HEK293 (cell line): ENCODE measurements around the gene CASZ1.

ENCODE experiments used
- PATZ1 ChIP-seq: fragments of 450-650 bp; formaldehyde crosslinking; IDR thresholded peaks from 2 replicates; pipeline ENCODE4 v1.5.1; 2016; ENCODE audit warnings: missing biosample characterization, missing genetic modification characterization
- SP3 ChIP-seq: fragments of 450-650 bp; formaldehyde crosslinking; IDR thresholded peaks from 2 replicates; pipeline ENCODE4 v1.5.1; 2016; ENCODE audit warnings: missing biosample characterization, missing genetic modification characterization
- ZFP3 ChIP-seq: fragments of 450-650 bp; formaldehyde crosslinking; IDR thresholded peaks from 2 replicates; pipeline ENCODE4 v1.5.1; 2016; ENCODE audit warnings: low read depth, missing biosample characterization, missing genetic modification characterization
- ZNF274 ChIP-seq, 2 experiments: fragments of 200-500 bp in 1 of 2; fragments of 450-650 bp in 1 of 2; sonication (Bioruptor generic) in 1 of 2; formaldehyde crosslinking in 1 of 2; IDR thresholded peaks; 2 replicates each; pipeline versions ENCODE4 v1.5.1 to v1.6.1; 2014 to 2016; ENCODE audit warnings: borderline replicate concordance in 1 of 2, inconsistent platforms in 1 of 2, low read length in 1 of 2, missing biosample characterization in 1 of 2, missing genetic modification characterization in 1 of 2
- ZNF626 ChIP-seq: fragments of 450-650 bp; sonication (Bioruptor Pico); formaldehyde crosslinking; IDR thresholded peaks from 2 replicates; pipeline ENCODE4 v1.5.1; 2018; ENCODE audit warnings: missing biosample characterization, missing genetic modification characterization, inconsistent platforms
- ZNF830 ChIP-seq: fragments of 450-650 bp; IDR thresholded peaks from 2 replicates; pipeline ENCODE4 v1.5.0; 2018; ENCODE audit warnings: missing biosample characterization, missing genetic modification characterization, low read depth, mild to moderate bottlenecking, moderate library complexity
- ZSCAN5A ChIP-seq: fragments of 450-650 bp; formaldehyde crosslinking; IDR thresholded peaks from 2 replicates; pipeline ENCODE4 v1.5.1; 2016; ENCODE audit warnings: missing biosample characterization, missing genetic modification characterization
- TF ChIP-seq, protein P1 (sequence below): fragments of 450-650 bp; formaldehyde crosslinking; IDR thresholded peaks from 2 replicates; pipeline ENCODE4 v1.5.1; 2016; ENCODE audit warnings: missing biosample characterization, missing genetic modification characterization
- TF ChIP-seq, protein P2 (sequence below): fragments of 450-650 bp; IDR thresholded peaks from 2 replicates; pipeline ENCODE4 v1.5.1; 2018; ENCODE audit warnings: missing biosample characterization, missing genetic modification characterization
- TF ChIP-seq, protein P3 (sequence below): IDR thresholded peaks from 2 replicates; pipeline ENCODE4 v1.6.1; 2011; ENCODE audit warnings: mild to moderate bottlenecking, low read depth, low read length, borderline replicate concordance

DNA sequence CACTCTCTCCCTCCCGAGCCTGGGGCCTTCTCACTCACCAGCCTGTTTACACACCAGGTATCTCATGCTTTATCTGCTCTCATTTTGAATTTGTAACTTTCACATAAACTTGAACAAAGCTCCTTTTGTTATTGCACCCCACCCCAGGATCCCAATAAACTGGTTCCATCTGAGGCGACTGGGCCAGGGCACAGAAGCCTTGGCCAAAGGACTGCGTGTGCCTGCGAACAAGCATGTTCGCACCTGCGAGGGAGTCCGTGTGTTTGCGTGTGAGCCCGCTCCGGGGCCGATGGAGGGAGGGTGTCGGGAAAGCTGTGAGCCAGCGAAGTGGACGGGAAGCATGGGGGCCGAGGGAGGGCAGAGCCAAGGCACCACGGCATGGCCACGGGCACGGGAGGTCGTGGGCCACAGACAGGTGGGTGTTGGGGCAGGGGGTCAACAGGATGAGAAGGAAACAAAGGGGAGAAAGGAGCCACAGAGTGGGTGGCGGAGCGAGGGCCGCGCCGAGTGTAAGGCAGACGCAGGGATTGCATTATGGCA, 98.8 kb downstream of the CASZ1 start:
- TF ChIP-seq, protein P1, sequence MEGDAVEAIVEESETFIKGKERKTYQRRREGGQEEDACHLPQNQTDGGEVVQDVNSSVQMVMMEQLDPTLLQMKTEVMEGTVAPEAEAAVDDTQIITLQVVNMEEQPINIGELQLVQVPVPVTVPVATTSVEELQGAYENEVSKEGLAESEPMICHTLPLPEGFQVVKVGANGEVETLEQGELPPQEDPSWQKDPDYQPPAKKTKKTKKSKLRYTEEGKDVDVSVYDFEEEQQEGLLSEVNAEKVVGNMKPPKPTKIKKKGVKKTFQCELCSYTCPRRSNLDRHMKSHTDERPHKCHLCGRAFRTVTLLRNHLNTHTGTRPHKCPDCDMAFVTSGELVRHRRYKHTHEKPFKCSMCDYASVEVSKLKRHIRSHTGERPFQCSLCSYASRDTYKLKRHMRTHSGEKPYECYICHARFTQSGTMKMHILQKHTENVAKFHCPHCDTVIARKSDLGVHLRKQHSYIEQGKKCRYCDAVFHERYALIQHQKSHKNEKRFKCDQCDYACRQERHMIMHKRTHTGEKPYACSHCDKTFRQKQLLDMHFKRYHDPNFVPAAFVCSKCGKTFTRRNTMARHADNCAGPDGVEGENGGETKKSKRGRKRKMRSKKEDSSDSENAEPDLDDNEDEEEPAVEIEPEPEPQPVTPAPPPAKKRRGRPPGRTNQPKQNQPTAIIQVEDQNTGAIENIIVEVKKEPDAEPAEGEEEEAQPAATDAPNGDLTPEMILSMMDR (tag by site-specific recombination) = no peak
- TF ChIP-seq ZSCAN5A (tag by site-specific recombination) (no peak), PATZ1 (tag by site-specific recombination) (no peak), SP3 (no peak), ZNF830 (tag by site-specific recombination) (no peak), ZNF274 (IDR thresholded peaks at IDR 0.05; ENCODE audit: low read length) (no peak), ZNF274 (tag by site-specific recombination; IDR thresholded peaks at IDR 0.05; ENCODE audit: borderline replicate concordance) (no peak), ZFP3 (tag by site-specific recombination) (no peak), ZNF626 (no peak)
- TF ChIP-seq, protein P2, sequence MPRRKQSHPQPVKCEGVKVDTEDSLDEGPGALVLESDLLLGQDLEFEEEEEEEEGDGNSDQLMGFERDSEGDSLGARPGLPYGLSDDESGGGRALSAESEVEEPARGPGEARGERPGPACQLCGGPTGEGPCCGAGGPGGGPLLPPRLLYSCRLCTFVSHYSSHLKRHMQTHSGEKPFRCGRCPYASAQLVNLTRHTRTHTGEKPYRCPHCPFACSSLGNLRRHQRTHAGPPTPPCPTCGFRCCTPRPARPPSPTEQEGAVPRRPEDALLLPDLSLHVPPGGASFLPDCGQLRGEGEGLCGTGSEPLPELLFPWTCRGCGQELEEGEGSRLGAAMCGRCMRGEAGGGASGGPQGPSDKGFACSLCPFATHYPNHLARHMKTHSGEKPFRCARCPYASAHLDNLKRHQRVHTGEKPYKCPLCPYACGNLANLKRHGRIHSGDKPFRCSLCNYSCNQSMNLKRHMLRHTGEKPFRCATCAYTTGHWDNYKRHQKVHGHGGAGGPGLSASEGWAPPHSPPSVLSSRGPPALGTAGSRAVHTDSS (tag by site-specific recombination) = no peak
- TF ChIP-seq, protein P3, sequence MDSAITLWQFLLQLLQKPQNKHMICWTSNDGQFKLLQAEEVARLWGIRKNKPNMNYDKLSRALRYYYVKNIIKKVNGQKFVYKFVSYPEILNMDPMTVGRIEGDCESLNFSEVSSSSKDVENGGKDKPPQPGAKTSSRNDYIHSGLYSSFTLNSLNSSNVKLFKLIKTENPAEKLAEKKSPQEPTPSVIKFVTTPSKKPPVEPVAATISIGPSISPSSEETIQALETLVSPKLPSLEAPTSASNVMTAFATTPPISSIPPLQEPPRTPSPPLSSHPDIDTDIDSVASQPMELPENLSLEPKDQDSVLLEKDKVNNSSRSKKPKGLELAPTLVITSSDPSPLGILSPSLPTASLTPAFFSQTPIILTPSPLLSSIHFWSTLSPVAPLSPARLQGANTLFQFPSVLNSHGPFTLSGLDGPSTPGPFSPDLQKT = no peak
